T-helper 1 cell treated with Interleukin-12 subunit alpha and Interleukin-12 subunit beta and Interleukin-4 antibody, amounts not matched to agents 30 ng/mL and 1 ng/mL, for 36 hours (primary cell): ENCODE data around the gene DIPK1B. TPM values are rescaled to one million over a fixed set of nuclear protein-coding genes. Genes with fewer than 3 reads are reported as not detected.

ENCODE experiments used
- intact Hi-C: fragments of 100-400 bp; cut with micrococcal nuclease; formaldehyde crosslinking; loops from one replicate; pipeline ENCODE4 v1.15.1; 2024
- total RNA-seq: library from RNA; stranded (reverse); gene quantifications from 2 replicates; pipeline ENCODE4 v1.2.3, GENCODE V29; 2022

DIPK1B gene
- total RNA-seq, 1 donor from 2014 or later, result 0.29 TPM

GRCh38 chr9:136686794-136687711, 25.3 kb upstream of the DIPK1B start, which contains the start of gene AGPAT2:
TSS of gene AGPAT2 (minus strand) at chr9:136687457. CDS start at chr9:136687357, 100 bp downstream.
- intact Hi-C loops, result loop anchor here (1.0 kb wide), 4 partner anchors 14 to 204 kb away; partner anchors contain the start of genes DIPK1B and SEC16A

DNA sequence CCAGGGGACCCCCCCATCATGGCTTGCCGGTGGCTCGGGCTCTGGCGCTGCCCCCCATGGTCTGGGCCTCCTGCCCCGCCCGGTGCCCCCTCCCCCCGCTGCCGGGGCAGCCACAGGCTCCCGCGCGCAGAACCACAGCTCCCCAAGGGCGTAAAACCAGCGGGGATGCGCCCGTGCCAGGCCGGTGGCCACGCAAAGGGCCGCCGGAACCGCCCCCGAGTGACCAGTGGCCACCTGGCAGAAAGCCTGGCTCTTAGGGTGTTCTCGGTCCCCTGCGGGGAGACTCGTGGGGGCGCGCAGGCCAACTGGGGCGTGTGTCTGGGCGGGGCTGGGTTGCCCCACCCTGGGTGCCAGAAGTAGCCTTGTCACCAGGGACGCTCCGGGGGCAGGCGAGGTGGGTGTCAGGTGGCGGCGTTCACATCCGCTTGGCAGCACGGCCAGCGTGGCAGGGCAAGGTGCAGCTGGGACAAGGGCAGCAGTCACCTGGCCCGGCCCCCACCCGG, 24.6 kb upstream of the DIPK1B start:
- intact Hi-C loops, result loop anchor here (1.0 kb wide), 4 partner anchors 14 to 204 kb away; partner anchors contain the start of genes DIPK1B and SEC16A

- intact Hi-C loops, result no loop called here
Observed at GRCh38 chr9:136688274-136689107, 23.9 kb upstream of the DIPK1B start.

GRCh38 chr9:136689108-136689460, 23.3 kb upstream of the DIPK1B start:
- intact Hi-C loops, result no loop called here

DNA sequence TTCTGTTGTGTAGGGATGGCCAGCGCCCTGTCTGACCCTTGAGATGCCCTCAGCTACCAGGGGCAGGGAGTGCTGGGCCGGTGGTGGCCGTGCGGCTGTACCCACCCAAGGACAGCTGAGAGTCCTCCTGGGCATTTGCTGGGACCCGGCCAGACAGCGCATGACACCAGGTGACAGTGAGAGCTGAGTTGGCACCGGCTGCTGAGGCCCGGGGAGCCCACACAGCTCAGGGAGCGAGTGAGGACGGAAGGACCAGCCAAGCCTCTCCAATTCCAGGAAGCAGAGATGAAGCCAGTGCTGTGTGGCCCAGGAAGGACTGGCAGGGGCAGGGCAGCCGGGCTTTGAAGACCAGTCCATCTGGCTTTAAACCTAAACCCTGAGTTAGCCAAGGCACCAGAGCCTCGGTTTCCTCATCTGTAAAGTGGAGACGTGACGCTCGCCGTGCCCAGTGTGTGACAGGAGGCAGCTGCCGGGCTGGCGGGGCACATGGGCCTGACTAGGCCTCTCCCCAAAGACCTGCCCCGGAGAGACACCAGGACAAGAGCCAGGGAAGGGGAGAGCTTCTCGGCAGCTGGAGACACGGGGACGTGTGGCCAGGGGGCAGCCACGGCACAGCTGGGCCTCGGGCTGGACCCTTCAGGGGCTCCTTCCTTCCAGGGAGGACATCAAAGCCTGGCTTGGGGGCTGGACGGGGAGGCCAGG, 22.1 kb upstream of the DIPK1B start:
- intact Hi-C loops, result no loop called here

DNA sequence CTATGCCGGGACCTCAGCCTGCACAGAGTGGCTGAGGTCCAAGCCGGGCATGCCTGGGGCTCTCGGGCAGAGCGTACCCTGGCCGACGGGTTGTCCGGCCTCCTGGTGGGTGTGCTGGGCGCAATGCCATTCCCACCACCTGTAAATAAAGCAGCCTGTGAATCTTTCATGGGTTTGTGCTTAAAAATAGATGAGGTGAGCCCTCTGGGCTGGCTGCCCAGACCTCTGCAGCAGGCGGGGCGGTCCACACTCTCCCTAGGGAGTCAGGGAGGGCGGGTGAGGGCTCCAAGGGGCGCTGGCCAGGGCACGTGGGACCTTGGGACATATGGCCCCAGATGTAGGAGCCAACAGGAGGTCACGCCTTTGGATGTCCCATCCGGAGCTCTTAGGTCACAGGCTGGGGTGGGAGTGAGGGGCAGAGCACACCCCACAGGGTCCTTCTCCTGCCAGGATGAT, 21.5 kb upstream of the DIPK1B start:
- intact Hi-C loops, result no loop called here

GRCh38 chr9:136691316-136692184, 20.8 kb upstream of the DIPK1B start:
- intact Hi-C loops, result no loop called here

DNA sequence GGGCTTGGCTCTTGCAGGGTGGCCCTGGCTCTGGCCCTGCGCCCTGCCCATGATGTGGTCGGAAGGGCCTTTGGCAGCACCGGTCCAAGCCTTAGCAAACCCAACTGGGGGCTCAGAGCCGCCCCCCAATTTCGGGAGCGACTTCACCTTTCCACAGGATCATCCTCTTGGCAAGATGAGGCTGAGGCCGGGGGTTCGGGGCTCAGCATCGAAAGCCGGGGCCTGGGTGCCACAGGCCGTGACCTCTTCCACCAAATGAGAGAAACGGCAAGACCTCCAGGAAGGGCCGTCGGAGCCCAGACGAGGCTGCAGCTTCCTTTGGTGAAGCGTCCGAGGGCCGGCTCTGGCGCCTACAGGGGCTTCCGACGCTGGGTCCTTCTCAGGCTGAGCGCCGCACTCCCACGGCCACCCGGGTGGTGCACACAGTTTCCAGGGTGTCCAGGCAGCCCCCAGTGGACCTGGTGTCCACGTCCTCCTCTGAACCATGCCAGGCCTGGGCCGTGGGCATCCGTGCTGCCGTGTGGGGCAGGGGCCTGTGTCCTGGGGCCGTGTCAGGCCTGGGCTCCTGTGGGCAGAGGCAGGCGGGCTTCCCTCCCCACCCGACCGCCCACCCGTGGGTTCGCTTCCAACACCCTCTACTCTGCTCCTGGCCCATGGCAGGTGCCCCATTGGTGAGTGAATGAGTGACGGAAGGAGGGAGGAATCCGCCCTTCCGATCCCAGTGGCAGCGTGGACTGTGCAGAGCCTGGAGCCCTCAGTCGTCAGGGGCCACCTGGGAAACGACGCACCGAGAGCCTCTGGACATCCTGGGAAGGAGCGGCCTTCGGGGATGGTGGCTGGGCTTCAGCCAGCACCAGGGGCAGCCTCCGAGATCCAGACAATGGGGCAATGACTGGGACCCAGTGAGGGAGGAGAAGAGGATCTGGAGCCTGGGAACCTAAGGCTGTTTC, 19.9 kb upstream of the DIPK1B start:
- intact Hi-C loops, result no loop called here

DNA sequence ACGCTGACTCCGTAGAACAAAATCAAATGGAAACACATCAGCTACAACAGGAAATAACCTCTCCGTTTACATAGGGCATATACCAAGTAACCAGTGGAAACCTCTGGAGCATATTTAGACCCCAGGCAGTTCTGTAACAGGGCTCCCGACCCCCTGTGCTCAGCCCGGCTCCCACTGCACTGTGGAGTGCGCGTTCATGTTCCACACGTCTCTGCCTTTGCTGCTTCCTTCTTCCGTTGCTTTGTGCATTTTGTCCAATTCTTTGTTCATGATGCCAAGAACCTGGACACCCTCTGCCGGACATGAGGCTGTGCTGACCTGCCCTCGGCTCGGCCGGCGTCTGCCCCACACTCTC, 19.3 kb upstream of the DIPK1B start:
- intact Hi-C loops, result no loop called here

DNA sequence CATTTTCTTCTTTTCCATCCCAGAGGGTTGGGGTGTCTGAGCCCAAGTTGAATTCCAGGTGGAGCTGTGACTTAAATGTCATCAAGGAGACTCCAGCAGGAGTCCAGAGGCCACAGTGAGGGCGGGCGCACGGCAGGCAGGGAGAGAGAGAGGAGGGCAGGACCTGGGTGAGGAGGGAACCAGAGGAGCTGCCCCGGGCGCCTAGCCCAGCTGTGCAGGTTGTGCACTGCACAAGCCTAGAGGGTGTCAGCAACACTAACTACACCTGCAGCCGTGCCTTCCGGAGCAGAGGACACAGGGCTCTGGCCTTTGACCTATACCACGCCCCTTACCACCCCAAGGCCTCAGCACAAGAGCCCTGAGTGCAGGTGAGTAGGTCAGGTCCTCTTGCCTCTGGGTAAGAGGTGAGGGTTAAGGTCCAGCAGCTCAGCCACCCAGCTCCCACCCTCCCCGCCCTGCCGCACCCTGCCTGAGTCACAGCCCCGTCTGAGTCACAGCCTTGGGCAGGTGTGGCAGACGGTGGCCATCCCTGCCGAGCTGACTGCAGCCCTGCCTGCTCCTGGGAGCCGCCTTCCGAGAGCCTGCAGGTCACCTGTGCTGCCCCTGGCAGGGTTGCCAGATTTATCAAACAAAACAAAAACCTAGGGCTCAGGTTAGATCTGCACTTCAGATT, 18.7 kb upstream of the DIPK1B start:
- intact Hi-C loops, result no loop called here

DNA sequence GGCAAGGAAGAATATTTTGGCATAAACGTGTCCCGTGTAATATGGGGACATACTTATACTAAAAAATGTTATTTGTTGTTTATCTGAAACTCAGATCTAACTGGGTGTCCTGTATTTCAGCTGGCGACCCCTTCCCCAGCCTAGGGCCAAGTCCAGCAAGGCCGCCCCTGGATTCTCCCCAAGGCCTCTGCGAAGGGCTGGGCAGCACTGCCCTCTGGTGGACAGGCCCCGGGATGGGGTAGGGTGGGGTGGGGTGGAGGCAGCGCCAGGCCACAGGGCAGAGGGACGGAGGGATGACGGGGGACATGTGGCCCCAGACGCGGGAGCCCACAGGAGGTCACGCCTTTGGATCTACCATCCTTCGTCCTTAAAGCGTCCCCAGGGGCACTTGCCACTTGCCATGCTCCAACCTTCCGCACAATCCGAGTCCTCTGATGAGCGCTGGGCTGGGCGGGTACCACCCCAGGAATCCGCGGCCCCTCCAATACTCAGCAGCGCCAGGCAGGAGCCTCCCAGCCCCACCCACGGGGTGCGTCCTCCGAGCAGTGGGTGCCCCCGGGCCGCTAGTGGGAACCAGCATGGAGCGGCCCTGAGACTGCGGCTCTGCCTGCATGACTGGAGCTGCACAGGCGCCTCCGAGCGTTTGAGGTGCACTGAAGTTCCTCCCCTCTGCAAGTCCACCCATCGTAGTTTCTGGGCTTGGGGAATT, 18.1 kb upstream of the DIPK1B start:
- intact Hi-C loops, result no loop called here

GRCh38 chr9:136694872-136695247, 17.5 kb upstream of the DIPK1B start:
- intact Hi-C loops, result no loop called here

GRCh38 chr9:136695435-136695895, 16.9 kb upstream of the DIPK1B start:
- intact Hi-C loops, result no loop called here

GRCh38 chr9:136695955-136696354, 16.4 kb upstream of the DIPK1B start:
- intact Hi-C loops, result no loop called here

DNA sequence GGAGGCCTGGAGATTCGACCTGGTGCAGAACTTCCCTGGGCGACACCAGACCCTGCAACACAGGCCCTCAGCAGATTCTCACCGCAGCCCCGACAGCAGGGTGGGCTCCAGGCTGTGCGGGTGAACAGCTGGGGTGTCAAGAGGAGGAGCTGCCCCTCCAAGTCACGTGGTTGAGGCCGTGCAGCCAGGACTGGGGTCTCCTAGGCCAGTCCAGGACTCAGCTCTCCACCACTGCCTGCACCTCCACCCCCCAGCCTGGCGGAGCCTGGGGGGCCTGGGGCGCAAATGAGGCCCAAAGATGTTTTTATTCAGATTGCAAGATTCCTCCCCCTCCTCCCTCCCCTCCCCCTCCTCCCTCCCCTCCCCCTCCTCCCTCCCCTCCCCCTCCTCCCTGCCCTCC, 15.9 kb upstream of the DIPK1B start:
- intact Hi-C loops, result no loop called here

- intact Hi-C loops, result no loop called here
Observed at GRCh38 chr9:136697146-136697820, 15.1 kb upstream of the DIPK1B start.

DNA sequence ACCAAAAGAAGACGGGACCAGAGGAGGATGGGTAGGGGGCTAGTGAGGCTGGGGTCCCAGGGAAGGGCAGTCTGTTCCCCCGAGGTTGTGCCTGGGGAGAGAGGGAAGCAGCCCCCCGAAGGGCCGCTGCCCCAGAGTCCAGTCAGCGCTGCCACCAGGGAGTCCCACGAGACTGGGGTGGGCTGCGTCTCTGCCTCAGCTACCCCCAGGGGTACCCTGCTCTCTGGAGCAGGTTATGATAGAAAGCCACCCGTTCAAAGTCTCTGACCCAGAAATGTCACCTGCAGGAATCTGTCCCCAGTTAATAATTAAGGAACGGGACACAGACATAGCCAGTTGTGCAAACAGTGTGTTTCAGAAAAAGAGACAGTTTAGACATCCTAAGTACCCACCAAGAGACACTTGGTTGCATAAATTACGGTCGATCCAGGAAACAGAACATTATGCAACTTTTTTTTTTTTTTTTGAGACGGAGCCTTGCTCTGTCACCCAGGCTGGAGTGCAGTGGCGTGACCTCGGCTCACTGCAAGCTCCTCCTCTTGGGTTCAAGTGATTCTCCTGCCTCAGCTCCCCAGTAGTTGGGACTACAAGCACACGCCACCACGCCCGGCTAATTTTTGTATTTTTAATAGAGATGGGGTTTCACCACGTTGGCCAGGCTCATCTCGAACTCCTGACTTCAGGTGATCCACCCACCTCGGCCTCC, 14.4 kb upstream of the DIPK1B start:
- intact Hi-C loops, result no loop called here
